ENCODE measurements around the gene CHST10. TPM values are rescaled to one million over a fixed set of nuclear protein-coding genes. Genes with fewer than 3 reads are reported as not detected.
"Not testable (repeated sequence)": the region's sequence is repeated elsewhere in the genome, so short reads cannot be mapped to it uniquely, and the experiment has no call there.

The CHST10 gene, protein sequence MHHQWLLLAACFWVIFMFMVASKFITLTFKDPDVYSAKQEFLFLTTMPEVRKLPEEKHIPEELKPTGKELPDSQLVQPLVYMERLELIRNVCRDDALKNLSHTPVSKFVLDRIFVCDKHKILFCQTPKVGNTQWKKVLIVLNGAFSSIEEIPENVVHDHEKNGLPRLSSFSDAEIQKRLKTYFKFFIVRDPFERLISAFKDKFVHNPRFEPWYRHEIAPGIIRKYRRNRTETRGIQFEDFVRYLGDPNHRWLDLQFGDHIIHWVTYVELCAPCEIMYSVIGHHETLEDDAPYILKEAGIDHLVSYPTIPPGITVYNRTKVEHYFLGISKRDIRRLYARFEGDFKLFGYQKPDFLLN
- total RNA-seq (2021) = not detected in 2 replicates
- percentile 3 among the genes with signal in this experiment for Bru-seq, nascent RNA
- BruChase-seq, experiment 1, labeled RNA remaining after a 2-hour chase = not detected
- BruChase-seq, experiment 2, labeled RNA remaining after a 6-hour chase = not detected
- long read RNA-seq = 0 reads

DNA sequence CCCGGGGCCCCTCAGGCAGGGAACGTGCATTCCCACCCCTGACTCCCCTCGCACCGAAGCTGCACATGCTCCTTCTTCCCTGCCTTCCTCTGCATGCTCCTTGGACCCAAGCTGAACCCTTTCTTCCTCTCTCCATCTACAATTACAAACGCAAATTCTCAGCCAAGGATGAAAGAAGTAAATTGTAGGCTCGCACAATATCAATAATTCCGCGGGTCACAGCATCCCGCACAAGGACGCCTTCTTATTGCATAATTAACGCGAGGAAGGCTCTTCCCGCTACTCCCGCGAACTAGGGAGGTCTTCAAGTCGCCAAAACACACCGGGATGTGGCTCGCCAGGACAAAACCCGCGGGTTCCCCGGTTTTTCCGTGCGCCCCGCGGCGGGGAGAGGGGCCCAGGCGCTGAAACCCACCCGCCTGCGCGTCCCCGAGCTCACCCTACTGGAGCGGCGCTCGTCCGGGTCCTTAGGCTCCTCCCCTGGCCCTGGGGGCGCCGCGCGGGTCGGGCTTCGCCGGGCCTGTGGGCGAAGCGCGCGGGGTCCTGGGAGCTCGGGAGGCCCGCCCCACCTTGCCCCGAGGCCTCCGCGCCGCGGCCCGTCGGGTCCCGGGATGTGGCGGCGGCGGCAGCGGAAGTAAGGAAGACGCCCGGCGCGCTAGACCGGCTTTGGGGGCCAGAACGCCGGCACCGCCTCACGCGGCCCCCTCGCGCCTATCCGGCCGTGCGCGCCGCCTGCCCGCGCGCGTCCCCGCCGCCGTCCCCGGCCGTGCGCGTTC lies at the start of gene CHST10:
Gene CHST10 (minus strand): TSS at position 734 of the 776 bp plus-strand sequence. CDS start 10,993 bp downstream, outside the sequence.
- Histone ChIP-seq H3K4me1 (replicated peaks; ENCODE audit: insufficient read depth) (no peaks in the 10 kb centered on the region), H3K9me3 (ENCODE audit: insufficient read depth, low read depth) (no peaks in the 10 kb centered on the region), H3K27me3 (ENCODE audit: insufficient read depth, low read depth) (peaks cover 77% of the 10 kb centered on the region), H3K9me2 (ENCODE audit: insufficient read depth) (no peaks in the 10 kb centered on the region), H3K4me2 (no peak within 1 kb of the TSS), H4K20me1 (ENCODE audit: insufficient read depth) (no peaks in the 10 kb centered on the region), H3K79me2 (ENCODE audit: low read depth) (no peaks in the 10 kb centered on the region), H3K27ac (no peak within 1 kb of the TSS), H3K4me3 (no peak within 1 kb of the TSS), H3K36me3 (ENCODE audit: low read depth) (no peaks in the 10 kb centered on the region), H2AFZ (no peak within 1 kb of the TSS), H3F3A (ENCODE audit: insufficient read depth, low read depth) (no peaks in the 10 kb centered on the region)
- intact Hi-C loops (cut with micrococcal nuclease; ENCODE audit: unreplicated experiment) = no loop called here
- DNase-seq = no peak
- TF ChIP-seq, protein P1, sequence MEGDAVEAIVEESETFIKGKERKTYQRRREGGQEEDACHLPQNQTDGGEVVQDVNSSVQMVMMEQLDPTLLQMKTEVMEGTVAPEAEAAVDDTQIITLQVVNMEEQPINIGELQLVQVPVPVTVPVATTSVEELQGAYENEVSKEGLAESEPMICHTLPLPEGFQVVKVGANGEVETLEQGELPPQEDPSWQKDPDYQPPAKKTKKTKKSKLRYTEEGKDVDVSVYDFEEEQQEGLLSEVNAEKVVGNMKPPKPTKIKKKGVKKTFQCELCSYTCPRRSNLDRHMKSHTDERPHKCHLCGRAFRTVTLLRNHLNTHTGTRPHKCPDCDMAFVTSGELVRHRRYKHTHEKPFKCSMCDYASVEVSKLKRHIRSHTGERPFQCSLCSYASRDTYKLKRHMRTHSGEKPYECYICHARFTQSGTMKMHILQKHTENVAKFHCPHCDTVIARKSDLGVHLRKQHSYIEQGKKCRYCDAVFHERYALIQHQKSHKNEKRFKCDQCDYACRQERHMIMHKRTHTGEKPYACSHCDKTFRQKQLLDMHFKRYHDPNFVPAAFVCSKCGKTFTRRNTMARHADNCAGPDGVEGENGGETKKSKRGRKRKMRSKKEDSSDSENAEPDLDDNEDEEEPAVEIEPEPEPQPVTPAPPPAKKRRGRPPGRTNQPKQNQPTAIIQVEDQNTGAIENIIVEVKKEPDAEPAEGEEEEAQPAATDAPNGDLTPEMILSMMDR (conservative IDR thresholded peaks at IDR 0.05) = no peak
- POLR2A ChIA-PET (ENCODE audit: unreplicated experiment) = no interaction called here
- BruUV-seq (replicated peaks) = no TSS peak
- CTCF ChIA-PET = no interaction called here

DNA sequence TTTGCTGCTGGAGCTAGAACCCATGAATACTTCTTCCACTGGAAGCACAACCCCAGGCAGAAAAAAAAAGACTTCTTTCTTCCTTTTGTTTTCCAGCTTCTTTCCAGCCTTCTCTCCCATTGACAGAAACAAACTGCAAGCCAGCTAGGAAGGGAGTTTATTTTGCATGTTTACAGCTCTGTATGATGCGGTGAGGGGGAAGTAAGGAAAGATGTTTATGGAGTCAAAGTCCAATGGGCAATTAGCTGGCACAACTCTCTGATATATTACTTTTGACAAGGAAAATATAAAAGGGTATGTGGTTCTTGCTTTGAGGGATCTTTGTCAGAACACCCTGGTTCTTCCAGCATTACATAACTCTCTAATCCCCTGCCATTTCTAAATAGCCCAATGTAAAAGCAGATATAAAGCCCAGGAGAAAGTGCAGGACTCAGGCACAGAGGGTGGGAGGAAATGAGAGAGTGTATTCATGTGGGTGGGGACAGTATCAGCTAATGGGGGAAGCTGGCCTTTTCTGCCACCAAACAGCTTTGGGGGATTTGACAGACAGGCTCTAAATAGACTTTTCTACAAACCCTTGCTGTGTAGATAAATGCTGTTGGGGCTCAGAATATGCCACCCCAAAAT lies 43.5 kb upstream of the CHST10 start:
- H3K4me1 ChIP-seq (replicated peaks; ENCODE audit: insufficient read depth) = no peaks in the 10 kb centered on the region
- ChIA-PET POLR2A (ENCODE audit: unreplicated experiment) (no interaction called here), CTCF (no interaction called here)
- H3K27ac ChIP-seq = no peak overlapping the region
- no peak overlapping the region for H3K4me2 ChIP-seq
- BruUV-seq (replicated peaks) = no TSS peak
- no peak overlapping the region for H2AFZ ChIP-seq
- no peaks in the 10 kb centered on the region for H4K20me1 ChIP-seq (ENCODE audit: insufficient read depth)
- H3K27me3 ChIP-seq (ENCODE audit: insufficient read depth, low read depth) = peaks cover 22% of the 10 kb centered on the region
- intact Hi-C loops (cut with micrococcal nuclease; ENCODE audit: unreplicated experiment) = no loop called here
- no peaks in the 10 kb centered on the region for H3K9me2 ChIP-seq (ENCODE audit: insufficient read depth)
- no peaks in the 10 kb centered on the region for H3K36me3 ChIP-seq (ENCODE audit: low read depth)
- no peak overlapping the region for H3K4me3 ChIP-seq
- H3K9me3 ChIP-seq (ENCODE audit: insufficient read depth, low read depth) = peaks cover 11% of the 10 kb centered on the region
- no peak for TF ChIP-seq EZH2 (IDR thresholded peaks at IDR 0.05; ENCODE audit: low read depth)
- TF ChIP-seq, protein P1 (conservative IDR thresholded peaks at IDR 0.05) = no peak
- no peak for DNase-seq
- no peaks in the 10 kb centered on the region for H3F3A ChIP-seq (ENCODE audit: insufficient read depth, low read depth)
- no peaks in the 10 kb centered on the region for H3K79me2 ChIP-seq (ENCODE audit: low read depth)

DNA sequence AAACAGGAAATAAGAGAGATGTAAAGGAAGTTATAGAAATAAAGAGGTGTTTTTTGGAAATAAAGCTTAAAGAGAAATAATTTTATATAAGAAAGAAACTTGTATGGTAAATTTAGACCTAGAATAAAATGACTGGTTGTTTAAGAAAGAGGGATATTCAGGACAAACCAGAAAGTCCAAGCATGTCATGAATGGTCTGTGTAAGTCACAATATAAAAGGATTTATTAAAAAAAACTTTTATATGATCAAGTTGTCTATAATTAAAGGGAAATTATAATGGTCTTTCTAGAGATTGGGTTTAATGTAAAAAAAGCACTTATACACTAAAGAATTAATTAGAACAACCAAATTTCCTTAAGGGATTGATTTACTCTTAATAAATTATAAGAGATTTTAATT lies 38.9 kb upstream of the CHST10 start:
- H4K20me1 ChIP-seq (ENCODE audit: insufficient read depth); H3F3A ChIP-seq (ENCODE audit: insufficient read depth, low read depth); H3K36me3 ChIP-seq (ENCODE audit: low read depth); intact Hi-C loops (cut with micrococcal nuclease; ENCODE audit: unreplicated experiment); H3K27me3 ChIP-seq (ENCODE audit: insufficient read depth, low read depth); H3K4me2 ChIP-seq; DNase-seq; CTCF ChIA-PET; H3K9me2 ChIP-seq (ENCODE audit: insufficient read depth); H2AFZ ChIP-seq; H3K27ac ChIP-seq; POLR2A ChIA-PET (ENCODE audit: unreplicated experiment); H3K4me3 ChIP-seq; H3K4me1 ChIP-seq (replicated peaks; ENCODE audit: insufficient read depth); H3K79me2 ChIP-seq (ENCODE audit: low read depth); BruUV-seq (replicated peaks): not testable (repeated sequence)
- peaks cover 14% of the 10 kb centered on the region for H3K9me3 ChIP-seq (ENCODE audit: insufficient read depth, low read depth)
